OCI-M1 (cell line): ENCODE data around the gene CORO1C.
A peak's percentile ranks its signal among the peaks of the same experiment; 100 is the strongest.
"Not testable (repeated sequence)": the region's sequence is repeated elsewhere in the genome, so short reads cannot be mapped to it uniquely, and the experiment has no call there.

Experiments used
- DNase-seq: peaks from one replicate; lab custom pipeline; 2025; lab: John Stamatoyannopoulos, UW

Gene CORO1C

DNA sequence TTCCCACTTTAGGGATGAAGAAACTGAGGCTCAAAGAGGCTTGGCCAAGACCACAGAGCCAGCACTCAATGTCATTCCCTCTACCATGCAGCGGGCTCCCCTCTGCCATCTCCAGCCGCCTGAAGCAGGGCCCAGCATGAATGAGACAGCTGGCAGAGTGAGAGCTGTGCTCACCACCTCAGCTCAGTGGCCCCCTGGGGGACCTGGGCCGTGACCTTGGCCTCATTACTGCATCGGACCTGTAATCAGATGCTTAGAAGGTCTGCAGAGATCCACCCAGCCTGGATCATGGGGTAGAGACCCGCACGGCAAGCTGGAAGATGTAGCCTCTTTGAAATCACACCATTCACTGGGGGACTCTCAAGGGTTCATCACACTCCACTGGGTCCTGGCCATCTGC is 22.7 kb upstream of the CORO1C start:
- DNase-seq, result no peak

DNA sequence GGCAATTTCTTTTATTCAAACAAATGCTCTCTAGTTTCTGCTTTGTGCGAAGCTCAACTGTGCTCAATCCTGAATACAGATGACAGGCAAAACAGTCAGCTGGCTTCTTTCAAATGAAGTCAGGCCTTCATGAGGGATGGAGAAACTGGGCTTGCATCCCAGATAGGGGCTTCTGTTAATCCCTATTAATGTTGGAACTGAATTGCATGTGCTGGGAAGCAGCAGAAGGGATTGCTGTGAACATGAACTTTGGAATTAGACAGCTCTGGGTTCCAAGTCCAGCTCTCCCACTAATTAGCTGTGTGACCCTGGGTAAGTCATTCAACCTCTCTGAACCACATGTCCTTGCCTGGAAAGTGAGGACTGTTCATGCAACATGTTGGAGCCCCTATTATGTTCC is 21.1 kb upstream of the CORO1C start:
- no peak for DNase-seq

DNA sequence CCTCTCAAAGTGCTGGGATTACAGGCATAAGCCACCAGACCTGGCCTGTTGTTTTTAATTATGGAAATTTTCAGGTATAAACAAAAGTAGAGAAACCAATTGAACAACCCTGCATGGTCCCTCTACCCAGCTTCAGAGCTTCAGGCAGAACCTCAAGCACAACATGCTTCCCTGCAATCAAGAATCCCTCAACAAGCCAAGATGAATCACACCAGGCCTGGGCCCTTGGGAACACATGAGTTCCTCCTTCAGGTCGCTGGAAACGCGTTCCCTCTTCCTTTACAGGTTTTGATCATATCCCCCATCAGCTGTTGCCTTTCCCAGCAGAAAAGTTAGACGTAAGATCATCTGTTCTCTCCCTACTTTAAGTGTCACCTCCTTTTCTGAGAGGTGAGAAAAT is 20.5 kb upstream of the CORO1C start:
- no peak for DNase-seq

DNA sequence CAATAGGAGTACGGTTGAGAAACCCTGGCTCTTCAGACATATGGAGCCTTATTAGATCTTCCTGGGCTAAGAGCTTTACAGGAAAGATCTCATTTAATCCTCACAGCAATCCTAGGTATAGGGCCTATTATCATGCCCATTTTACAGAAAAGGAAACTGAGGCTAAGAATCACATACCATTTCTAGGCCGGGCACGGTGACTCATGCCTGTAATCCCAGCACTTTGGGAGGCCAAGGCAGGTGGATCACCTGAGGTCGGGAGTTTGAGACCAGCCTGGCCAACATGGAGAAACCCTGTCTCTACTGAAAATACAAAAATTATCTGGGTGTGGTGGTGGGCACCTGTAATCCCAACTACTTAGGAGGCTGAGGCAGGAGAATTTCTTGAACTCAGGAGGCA is 19.7 kb upstream of the CORO1C start:
- not testable (repeated sequence) for DNase-seq

DNA sequence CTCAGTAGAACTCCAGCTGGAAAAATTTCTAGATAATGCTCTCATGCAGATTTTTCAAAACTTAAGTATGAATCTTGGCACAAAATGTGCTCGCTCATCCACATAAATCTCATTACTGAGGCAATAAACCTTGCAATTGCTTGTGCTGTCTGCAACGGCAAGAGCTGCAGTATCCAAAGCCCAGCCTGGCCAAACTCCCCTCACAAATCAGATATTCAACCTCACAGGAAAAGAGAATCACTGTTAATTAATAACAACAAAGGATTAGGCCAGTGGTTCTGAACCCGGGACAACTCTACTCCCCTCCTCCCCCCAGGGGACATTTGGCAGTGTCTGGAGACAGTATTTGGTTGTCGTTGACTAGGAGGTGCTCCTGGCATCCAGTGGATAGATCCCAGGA is 19.2 kb upstream of the CORO1C start:
- DNase-seq, result no peak

DNA sequence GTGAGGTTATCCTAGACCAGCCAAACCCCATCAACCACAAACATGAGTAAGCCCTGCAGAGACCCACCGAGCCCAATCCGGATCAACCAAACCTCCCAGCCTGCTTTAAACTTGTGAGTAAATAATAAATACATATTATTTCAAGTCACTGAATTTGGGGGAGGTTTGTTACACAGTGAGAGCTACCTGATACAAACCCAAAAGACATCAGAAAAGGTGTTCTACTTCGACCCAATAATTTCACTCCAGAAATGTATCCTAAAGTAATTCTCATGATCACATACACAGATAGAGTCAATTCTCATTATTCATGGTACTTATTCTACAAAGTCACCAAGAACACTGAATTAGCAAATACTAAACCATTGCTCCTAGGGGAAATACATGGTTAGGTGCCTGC is 16.2 kb upstream of the CORO1C start:
- DNase-seq, result no peak

DNA sequence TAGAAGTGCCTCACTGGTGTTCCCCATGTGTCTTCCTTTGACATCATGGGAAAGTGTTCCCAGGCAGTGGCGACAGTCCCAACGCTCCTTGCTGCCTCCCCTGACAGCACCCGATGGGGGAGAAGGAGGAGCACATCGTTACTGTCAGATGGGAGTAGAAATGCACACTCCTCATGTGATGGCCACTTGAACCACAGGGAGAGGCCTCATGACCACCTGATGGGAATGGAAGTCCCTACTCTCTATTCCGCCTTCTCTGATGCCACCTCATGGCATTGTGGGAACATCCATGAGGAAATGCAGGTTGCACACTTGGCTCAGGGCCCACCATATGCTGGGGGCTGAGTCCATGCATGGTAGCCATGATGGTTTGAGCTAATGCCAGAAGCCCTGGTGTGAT is 14.3 kb upstream of the CORO1C start:
- DNase-seq, result no peak

DNA sequence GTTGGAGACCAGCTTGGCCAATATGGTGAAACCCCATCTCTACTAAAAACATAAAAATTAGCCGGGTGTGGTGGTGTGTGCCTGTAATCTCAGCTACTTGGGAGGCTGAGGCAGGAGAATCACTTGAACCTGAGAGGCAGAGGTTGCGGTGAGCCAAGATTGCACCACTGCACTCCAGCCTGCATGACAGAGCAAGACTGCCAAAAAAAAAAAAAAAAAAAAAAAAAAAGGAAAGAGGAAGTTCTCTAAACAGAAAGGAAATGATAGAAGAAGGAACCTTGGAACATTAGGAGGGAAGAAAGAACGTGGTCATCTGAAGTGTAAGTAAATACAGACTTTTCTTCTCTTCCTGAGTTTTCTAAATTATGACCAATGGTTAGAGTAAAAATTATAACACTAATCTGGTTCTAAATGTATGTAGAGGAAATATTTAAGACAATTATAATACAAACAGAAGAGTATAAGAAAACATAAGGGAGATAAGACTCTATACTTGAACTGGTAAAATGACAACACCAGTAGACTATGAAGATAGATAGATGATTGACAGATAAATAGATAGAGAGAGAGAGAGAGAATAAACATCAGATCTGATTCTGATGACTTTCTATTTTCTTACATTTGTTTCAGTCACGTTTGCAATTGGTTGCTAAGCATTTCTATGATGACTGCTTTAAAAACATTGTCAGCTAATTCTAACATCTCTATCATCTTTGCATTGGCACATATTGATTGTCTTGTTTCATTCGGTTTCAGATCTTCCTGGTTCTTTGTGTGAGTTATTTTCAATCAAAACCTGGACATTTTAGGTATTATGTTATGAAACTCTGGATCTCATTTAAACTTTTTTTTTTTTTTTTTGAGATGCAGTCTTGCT is 12.9 kb upstream of the CORO1C start:
- DNase-seq, result peak; percentile 84

DNA sequence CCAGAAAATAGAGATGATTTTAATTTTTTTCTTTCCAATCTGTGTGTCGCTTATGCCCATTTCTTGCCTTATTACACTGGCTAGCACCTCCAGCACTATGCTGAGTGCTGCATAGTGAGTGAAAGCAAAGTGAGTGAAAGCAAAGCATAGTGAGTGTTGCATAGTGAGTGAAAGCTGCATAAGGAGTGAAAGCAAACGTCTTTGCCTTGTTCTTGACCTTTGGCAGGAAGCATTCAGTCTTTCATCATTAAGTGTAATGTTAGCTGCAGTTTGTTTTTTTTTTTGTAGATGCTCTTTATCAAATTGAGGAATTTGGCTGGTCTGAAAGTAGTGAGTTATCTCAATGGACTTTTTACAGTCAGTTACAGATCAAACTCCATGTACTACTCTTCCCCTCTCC is 6.9 kb upstream of the CORO1C start:
- DNase-seq, result no peak

DNA sequence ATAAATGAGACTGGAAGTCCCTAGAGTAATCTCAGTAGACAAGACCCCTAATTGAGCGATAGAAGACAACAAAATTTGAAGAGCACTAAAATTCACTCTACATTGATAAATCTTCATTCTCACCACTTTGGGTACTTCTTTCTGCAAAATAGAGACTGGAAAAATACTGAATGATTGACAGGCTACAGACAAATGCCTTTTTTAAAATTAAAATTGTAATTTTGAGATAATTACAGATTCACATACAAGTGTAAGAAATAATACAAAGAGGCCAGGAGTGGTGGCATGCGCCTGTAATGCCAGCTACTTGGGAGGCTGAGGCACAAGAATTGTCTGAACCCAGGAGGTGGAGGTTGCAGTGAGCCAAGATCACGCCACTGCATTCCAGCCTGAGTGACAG is 4.5 kb upstream of the CORO1C start:
- DNase-seq, result no peak

DNA sequence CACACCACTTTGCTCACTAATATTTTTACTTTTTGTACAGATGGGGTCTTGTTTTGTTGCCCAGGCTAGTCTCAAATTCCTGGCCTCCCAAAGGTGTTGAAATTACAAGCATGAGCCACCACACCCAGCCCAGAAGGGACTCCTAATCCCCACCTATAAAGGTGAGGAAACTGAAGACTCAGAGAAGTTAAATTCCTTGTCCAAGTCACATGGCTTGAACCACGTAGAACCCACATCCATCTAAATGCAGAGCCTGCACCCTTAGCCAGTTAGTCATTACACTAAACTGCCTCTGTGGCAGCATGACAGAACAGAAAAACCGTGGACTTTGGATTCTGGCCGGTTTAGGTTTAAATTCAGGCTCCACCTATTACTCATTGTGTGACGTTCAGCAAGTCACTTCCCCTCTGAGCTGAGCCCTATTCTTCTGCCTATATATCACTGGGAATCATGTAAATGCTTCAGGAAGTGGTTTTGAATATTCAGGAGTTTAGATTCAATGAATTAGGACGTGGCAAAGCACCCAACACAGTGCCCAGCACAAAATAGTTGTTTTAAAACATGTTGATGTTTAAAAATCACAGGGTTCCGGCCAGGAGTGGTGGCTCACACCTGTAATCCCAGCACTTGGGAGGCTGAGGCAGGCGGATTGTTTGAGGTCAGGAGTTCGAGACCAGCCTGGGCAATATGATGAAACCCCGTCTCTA is 3.0 kb upstream of the CORO1C start:
- DNase-seq, result peak; percentile 89

DNA sequence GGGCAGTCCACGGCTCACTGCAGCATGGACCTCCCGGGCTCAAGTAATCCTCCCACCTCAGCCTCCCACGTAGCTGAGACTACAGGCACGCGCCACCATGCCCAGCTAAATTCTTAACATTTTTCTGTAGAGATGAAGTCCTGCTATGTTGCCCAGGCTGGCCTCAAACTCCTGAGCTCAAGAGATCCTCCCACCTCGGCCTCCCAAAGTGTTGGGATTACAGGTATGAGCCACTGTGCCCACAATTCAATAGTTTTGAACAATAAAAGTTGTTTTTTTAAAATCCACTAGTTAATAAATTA is 1.9 kb upstream of the CORO1C start:
- DNase-seq, result not testable (repeated sequence)

DNA sequence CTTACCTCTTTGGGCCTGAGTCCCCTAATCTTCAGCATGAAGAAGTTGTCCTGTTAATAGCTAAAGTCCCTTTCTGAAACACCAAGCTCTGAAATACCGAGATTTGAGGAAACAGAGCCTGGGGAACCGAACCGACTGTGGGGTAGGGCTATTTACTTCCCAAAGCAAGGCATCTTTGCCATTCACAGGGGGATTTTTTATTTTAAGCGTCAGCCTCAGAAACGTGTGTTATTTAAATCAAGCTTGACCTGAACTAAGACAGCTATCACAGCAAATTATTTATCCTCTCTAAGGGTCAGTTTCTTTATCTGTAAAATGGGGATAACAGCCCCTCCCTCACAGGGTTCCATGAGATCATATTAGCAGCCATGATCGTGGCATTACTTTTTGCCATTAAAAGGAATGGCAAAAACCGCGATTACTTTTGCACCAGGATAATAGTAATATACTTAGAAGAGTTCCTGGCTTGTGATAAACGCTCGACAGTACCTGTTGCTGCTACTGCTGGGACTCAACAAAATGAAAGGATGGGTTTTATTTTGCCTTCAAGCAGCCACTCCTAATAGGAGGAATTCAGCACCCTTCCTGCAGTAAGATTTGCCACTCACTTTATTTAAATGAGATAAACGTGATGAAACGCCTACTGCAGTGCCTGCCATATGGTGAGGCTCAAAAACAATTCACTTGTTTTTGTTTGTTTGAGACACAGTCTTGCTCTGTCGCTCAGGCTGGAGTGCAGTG is 1.3 kb upstream of the CORO1C start:
- DNase-seq, result no peak

DNA sequence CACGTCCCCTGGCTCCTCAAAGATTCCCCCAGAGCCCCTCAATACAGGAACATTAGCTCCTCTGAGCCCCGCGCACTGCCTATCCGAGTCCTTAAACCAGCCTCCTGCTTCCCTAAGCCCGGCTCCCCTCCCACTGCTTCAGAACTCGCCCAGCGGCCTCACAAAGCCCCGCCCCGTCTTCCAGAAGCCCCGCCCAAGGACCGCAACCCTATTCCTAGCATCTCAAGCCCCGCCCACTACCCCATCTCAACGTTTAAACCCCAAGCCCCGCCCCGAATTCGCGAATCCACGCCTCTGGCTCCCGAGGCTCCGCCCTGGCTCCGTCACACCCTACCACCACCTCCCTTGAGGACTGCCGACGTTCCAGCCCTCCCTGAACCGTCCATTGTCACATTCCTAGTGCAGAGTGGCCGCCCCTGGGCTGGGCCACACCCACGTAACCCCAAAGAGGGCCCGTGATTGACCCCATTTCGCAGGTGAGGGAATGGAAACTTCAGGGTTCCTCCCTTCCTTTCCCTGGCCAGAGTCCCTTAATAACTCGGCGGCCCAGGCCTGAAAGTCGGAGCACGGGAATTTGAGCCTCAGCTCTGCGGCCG is 646 bp upstream of the CORO1C start:
- peak; percentile 98 for DNase-seq

DNA sequence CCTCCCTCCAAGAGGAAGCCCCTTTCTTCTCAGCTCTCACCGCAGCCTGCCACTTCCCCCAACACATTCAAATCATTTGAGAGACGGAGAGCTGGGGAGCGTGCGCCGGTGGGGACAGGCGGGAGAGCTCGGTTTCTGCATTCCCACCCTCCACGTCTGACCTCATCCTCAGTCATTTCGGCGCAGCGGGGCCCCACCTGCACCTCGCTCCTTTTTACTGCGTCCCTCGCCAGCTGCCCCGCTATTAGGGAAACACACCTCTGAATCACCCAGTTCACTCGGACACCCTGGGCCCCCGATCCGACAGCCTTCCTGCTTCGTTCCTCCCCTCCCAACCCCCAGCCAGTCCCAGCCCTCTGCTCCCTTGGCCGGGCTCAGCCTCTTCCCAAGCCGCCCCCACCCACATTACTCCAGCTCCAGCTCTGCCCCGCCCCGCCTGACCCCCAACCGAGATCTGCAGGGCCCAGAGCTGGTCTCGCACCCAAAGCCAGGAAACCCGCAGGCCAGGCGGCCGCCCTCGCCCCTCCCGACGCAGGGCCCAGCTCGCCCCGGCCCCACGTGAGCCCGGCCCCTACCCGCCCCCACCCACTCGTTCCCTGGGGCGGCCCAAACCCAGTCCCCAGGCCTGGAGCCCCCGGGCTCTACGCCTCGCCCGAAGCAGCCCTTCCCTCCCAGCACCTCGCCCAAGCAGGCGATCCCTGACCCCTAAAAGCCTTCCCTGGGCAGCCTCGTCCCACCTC is 783 bp downstream of the CORO1C start:
- DNase-seq, result peak; percentile 84

DNA sequence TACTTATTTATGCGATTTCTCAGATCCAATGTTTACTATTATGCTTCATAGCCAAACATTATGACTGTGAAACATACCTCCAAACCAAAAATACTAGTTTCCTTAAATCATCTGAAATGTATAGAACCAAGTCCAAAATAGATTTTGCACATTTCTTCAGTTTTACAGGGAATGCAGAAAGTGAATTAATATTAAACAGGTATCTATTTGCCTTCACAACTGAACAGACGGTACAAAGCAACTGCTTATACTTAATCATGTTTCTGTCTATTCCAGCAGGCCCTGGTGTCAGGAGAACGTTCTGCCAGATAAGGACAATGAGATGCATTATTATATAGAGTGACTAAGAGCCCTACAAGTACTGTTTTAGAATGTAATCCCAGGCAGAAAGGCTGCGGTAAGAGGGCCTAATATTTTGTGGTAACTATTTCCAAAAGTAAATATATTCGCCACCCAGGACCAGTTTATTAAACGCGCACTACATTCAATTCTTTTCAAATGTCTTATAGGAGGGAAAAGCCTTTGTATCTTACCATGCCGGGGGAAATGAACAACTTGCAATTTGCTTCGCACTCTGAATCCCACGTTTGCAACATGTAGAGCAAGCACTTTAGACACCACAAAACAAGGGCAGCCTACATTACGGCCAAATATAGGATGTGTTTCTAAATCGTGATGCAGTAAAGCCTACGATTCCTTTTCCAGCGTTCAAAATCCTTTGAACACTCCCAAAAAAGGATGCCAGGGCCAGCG is 1.5 kb downstream of the CORO1C start:
- peak; percentile 79 for DNase-seq

DNA sequence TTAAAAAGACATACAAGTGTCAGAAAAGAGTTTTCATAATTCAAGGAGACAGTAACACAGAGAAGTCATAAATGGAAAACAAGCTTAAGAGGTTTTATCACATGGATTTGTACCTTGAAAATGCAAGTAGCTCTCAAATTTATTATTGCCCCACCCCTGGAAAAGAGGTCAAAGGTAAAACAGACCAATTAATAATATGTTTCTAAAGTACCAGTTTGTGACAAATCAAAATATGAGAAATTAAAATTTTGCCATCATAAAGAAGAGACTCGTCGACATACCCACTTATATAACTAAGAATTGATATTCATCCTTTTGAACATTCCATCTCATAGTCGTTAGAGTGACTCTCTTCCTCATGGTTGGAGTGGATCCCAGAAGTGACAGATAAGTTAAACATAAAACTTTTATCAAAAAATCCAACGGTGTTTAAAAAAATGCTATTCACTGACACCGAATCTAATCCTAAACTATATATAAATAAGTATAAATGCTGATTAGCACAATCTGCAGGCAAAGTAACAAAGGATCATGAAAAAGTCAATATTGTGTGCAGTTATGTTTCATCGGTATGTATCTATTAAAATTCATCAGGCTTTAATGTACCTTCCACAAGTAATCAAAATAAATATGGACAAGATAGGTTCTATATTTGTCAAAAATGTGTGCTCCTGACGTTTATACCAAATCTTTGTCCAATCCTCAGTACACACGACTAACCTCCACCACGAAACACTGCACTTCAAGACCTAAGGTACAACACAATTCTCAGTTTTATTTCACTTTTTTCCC is 2.3 kb downstream of the CORO1C start:
- peak; percentile 23 for DNase-seq

DNA sequence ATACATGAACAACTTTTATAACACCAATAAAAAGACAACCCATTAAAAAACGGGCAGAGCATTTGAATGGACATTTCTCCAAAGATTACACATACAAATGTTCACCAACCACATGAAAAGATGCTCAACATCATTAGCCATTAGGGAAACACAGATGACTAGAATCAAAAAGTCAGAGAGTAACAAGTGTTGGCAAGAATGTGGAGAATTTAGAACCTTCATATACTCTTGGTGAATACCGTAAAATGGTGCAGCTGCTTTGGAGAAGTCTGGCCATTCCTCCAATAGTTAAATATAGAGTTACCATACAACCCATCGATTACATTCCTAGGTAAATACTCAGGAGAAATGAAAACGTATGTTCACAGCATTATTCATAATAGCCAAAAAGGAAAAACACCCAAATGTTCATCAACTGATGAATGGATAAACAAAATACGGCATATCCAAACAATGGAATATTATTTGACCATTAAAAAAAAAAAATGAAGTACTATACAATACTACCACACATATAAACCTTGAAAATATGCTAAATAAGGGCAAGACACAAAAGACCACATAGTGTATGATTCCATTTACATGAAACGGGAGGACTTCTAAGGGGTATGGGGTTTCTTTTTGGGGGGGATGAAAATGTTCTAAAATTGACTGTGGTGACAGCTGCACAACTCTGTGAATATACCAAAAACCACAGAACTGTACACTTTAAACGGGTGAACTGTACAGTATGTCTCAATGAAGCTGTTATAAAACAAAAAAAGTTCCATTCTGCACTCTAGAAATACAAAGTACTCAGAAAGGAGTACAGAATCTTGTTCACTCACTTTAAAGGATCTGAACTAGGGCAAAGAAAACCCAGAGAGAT is 3.2 kb downstream of the CORO1C start:
- no peak for DNase-seq

DNA sequence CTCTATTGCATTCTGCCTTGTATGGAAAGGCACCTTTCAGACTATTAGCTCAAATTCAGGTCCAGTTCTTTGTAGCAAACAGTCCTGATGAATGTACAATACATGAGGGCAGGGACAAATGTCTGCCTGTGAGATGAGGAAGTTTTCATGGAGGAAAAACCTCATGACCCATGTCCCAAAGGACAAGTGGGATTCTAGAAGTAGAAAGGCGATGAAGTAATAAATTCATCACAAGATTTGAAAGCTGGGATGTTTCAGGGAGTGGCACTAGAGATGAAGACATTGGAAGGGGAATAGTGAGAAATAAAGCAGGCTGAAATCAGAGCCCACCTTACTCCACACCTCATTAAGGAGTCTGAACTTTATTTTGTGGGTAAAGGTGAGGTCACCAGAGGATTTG is 4.2 kb downstream of the CORO1C start:
- DNase-seq, result no peak

DNA sequence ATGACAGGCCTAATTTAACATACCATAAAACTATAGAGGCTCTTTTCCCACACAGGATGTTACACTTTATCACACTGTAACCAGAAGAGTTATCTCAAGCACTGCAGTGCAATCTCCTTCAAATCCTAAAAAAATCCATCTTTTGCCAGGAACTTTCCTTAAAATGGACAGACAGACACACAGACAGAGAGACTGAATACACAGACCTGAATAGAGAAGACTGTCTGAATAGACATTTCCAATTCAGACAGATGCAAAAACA is 6.5 kb downstream of the CORO1C start:
- no peak for DNase-seq
